IPS-15b (cell line): ENCODE measurements around the gene PLEKHD1.
"Not testable (repeated sequence)": the region's sequence is repeated elsewhere in the genome, so short reads cannot be mapped to it uniquely, and the experiment has no call there.

Source experiments
- H3K27me3 ChIP-seq: one replicate; pipeline ENCODE4 v1.6.1; 2013; ENCODE audit warnings: low read length; ENCODE audit not compliant: control insufficient read depth, insufficient read depth
- H3K36me3 ChIP-seq: one replicate; pipeline ENCODE4 v1.6.1; 2013; ENCODE audit warnings: low read length; ENCODE audit not compliant: control insufficient read depth, insufficient read depth
- H3K4me1 ChIP-seq: one replicate; pipeline ENCODE4 v1.6.1; 2013; ENCODE audit warnings: mild to moderate bottlenecking, low read length; ENCODE audit not compliant: control insufficient read depth, insufficient read depth
- H3K4me3 ChIP-seq: one replicate; pipeline ENCODE4 v1.5.1; 2013; ENCODE audit warnings: low read depth, low read length
- H3K9ac ChIP-seq: one replicate; pipeline ENCODE4 v1.6.1; 2013; ENCODE audit warnings: low read depth, mild to moderate bottlenecking, low read length
- H3K9me3 ChIP-seq: one replicate; pipeline ENCODE4 v1.6.1; 2013; ENCODE audit warnings: mild to moderate bottlenecking, low read length; ENCODE audit not compliant: control insufficient read depth, insufficient read depth

Gene PLEKHD1

DNA sequence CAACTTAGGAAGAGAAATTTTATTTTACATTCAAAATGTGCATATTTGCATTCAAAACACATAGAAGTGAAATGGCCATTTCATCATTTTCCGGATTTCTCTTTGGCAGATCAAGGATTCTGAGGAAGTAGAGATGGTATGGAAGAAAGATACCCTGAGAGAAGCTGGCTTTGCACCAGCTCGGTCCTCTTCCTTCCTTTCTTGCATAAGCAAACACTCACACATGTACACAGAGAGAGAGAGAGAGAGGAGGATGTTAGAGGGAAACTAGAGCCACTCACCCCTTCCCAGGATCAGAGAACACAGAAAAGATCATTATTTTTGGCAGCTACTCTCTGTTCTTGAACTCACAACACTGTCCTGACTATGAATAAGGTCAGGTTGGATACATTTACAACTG is 15.6 kb upstream of the PLEKHD1 start:
- no peaks in the 10 kb centered on the region for H3K36me3 ChIP-seq
- no peaks in the 10 kb centered on the region for H3K4me1 ChIP-seq
- H3K9me3 ChIP-seq, result no peaks in the 10 kb centered on the region
- no peaks in the 10 kb centered on the region for H3K27me3 ChIP-seq
- no peak overlapping the region for H3K9ac ChIP-seq
- H3K4me3 ChIP-seq, result no peak overlapping the region

DNA sequence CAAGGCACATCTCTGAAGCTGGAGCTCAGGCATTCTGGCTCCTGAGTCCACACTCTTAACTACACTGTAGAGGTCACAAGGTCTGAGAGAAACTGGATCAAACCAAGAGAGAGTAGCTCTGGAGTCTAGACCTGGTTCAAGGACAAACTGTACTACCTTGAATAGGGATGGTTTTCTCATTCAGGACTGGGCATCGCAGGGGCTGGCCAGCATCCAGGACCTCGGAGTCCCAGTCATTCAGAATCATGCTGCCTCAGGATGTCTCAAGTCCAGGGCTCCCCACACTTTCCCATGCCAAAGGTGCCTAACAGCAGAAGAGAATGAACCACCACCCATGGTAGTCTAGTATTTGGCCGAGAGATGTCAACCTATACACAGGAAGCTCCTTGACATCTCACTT is 13.1 kb upstream of the PLEKHD1 start:
- Histone ChIP-seq H3K4me3 (no peak overlapping the region), H3K4me1 (no peaks in the 10 kb centered on the region), H3K36me3 (no peaks in the 10 kb centered on the region), H3K9ac (no peak overlapping the region), H3K27me3 (no peaks in the 10 kb centered on the region), H3K9me3 (no peaks in the 10 kb centered on the region)

DNA sequence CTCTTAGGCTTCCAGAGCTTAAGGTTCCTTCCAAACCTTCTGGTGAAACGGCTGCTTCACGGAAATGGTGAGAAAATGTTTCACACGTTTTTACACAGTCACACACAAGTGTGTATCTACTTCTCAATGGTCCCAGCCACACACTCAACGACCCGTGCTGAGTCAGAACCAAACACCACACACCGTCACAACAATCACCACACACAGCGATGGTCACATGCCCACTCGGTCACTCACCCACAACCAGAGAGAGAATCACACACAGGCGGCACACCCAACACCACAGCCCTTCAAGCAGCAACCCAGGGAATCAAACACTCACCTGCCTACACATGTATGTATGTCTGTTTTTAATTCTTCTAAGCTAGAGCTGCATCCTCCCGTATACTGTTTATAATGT is 12.6 kb upstream of the PLEKHD1 start:
- no peaks in the 10 kb centered on the region for H3K9me3 ChIP-seq
- H3K4me3 ChIP-seq, result no peak overlapping the region
- H3K27me3 ChIP-seq, result no peaks in the 10 kb centered on the region
- H3K9ac ChIP-seq, result no peak overlapping the region
- H3K36me3 ChIP-seq, result no peaks in the 10 kb centered on the region
- no peaks in the 10 kb centered on the region for H3K4me1 ChIP-seq

DNA sequence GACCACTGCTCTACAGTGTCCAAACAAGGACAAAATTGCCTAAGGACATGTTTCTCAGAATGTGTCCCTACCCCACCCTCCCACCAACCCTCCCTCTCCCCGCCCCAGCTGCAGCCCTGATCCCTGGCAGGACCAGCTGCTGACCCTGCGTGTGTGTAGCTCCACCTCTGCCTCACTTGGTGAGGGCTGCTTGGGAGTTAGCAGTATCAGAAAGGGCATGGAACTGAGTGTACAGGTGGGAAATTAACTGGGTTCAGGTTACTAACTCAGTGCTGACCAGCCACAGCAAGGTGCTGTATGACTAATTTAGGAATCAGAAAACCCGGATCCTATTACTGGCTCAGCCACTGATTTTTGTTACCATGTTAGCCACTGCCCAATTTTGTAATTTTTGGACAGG is 11.3 kb upstream of the PLEKHD1 start:
- Histone ChIP-seq H3K4me1 (no peaks in the 10 kb centered on the region), H3K27me3 (no peaks in the 10 kb centered on the region), H3K4me3 (no peak overlapping the region), H3K9me3 (no peaks in the 10 kb centered on the region), H3K9ac (no peak overlapping the region), H3K36me3 (no peaks in the 10 kb centered on the region)

- Histone ChIP-seq H3K36me3 (no peaks in the 10 kb centered on the region), H3K4me1 (no peaks in the 10 kb centered on the region), H3K9me3 (no peaks in the 10 kb centered on the region), H3K9ac (no peak overlapping the region), H3K27me3 (no peaks in the 10 kb centered on the region), H3K4me3 (no peak overlapping the region)
Measured at GRCh38 chr14:69473946-69474345, 10.6 kb upstream of the PLEKHD1 start.

DNA sequence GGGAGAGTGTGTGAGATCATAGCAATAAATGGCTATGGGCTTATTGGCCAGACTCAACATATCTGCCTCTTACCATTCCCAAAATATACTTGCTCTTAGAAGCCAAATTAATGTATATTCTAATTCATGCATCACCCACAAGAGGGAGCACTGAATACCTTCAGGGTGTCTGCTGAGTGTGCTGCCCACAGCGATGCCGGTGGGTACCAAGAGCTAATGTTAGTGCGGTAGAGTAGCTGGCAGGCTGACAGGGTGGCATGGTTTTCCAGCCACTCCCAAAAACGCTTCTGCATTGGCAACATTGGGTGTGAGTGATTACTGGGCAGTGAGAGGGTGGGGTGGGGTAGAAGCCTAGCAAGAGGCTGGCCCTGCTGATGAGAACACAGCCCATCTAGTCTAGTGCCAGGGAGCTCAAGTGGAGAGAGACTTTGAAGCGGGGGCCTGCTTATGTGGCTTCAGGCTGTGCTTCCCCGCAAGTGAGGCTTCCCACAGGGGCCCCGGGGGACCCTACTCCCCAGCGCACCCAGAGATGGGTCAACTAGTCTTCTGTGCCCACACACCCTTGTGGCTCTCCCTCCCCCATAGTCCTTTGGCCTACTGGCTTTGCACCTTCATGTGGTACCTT is 9.2 kb upstream of the PLEKHD1 start:
- H3K36me3 ChIP-seq, result no peaks in the 10 kb centered on the region

GRCh38 chr14:69476824-69477450 is 7.6 kb upstream of the PLEKHD1 start:
- not testable (repeated sequence) for H3K9me3 ChIP-seq, H3K9ac ChIP-seq
- peaks cover 10% of the 10 kb centered on the region for H3K27me3 ChIP-seq

More for the DNA sequence above, 9.2 kb upstream of the PLEKHD1 start:
- Histone ChIP-seq H3K27me3 (peaks cover 2% of the 10 kb centered on the region), H3K9ac (no peak overlapping the region), H3K4me3 (no peak overlapping the region), H3K4me1 (no peaks in the 10 kb centered on the region), H3K9me3 (no peaks in the 10 kb centered on the region)

DNA sequence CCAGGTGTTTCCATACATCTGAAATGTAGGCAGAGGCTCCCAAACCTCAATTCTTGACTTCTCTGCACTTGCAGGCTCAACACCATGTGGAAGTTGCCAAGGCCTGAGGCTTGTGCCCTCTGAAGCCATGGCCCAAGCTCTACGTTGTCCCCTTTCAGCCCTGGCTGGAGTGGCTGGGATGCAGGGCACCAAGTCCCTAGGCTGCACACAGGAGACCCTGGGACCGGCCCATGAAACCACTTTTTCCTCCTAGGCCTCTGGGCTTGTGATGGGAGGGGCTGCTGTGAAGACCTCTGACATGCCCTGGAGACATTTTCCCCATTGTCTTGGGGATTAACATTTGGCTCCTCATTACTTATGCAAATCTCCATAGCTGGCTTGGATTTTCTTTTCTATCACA is 6.5 kb upstream of the PLEKHD1 start:
- H3K4me3 ChIP-seq, H3K4me1 ChIP-seq: not testable (repeated sequence)

More at GRCh38 chr14:69476824-69477450, 7.6 kb upstream of the PLEKHD1 start:
- not testable (repeated sequence) for H3K4me1 ChIP-seq, H3K36me3 ChIP-seq, H3K4me3 ChIP-seq

GRCh38 chr14:69479696-69480095 is 4.8 kb upstream of the PLEKHD1 start:
- no peaks in the 10 kb centered on the region for H3K4me1 ChIP-seq
- no peak overlapping the region for H3K9ac ChIP-seq
- H3K4me3 ChIP-seq, result no peak overlapping the region
- no peaks in the 10 kb centered on the region for H3K9me3 ChIP-seq
- H3K27me3 ChIP-seq, result peaks cover 34% of the 10 kb centered on the region
- H3K36me3 ChIP-seq, result no peaks in the 10 kb centered on the region

More for the DNA sequence above, 6.5 kb upstream of the PLEKHD1 start:
- not testable (repeated sequence) for H3K36me3 ChIP-seq, H3K9me3 ChIP-seq, H3K9ac ChIP-seq
- H3K27me3 ChIP-seq, result peaks cover 22% of the 10 kb centered on the region

DNA sequence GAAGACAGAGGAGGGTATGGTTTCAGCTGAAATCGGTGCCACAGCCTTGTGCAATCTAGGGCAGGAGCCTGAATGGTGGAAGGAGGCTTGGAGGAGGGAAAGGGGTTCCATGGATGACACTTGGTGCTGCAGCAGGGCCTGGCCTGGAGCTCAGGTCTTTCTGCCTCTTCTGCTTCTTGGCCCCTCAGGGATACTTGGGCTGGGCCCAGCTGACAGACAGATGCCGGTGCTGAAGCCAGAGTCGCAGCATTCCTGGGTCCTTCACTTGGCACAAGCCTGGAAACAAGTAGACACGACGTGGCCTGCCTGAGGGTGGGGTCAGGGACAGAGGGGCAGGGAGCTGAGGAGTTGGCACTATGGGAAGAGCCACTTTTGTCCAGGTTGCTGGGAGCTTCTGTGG is 4.4 kb upstream of the PLEKHD1 start:
- Histone ChIP-seq H3K9me3 (no peaks in the 10 kb centered on the region), H3K36me3 (no peaks in the 10 kb centered on the region), H3K27me3 (peaks cover 38% of the 10 kb centered on the region), H3K4me3 (no peak overlapping the region), H3K4me1 (no peaks in the 10 kb centered on the region), H3K9ac (no peak overlapping the region)

- Histone ChIP-seq H3K27me3 (peaks cover 56% of the 10 kb centered on the region), H3K9me3 (no peaks in the 10 kb centered on the region), H3K4me3 (no peak overlapping the region), H3K9ac (no peak overlapping the region), H3K4me1 (no peaks in the 10 kb centered on the region), H3K36me3 (no peaks in the 10 kb centered on the region)
Measured at GRCh38 chr14:69481815-69482568, 2.5 kb upstream of the PLEKHD1 start.
